ENCODE results near the gene DHX8. TPM values are rescaled to one million over a fixed set of nuclear protein-coding genes. Genes with fewer than 3 reads are reported as not detected.

The DHX8 gene
- total and polyA plus RNA-seq, 2 of the 8 experiments (the other 6 are each of a cell fraction or from before 2014, with no cell fraction given), result 30.5 to 59.4 TPM

DNA sequence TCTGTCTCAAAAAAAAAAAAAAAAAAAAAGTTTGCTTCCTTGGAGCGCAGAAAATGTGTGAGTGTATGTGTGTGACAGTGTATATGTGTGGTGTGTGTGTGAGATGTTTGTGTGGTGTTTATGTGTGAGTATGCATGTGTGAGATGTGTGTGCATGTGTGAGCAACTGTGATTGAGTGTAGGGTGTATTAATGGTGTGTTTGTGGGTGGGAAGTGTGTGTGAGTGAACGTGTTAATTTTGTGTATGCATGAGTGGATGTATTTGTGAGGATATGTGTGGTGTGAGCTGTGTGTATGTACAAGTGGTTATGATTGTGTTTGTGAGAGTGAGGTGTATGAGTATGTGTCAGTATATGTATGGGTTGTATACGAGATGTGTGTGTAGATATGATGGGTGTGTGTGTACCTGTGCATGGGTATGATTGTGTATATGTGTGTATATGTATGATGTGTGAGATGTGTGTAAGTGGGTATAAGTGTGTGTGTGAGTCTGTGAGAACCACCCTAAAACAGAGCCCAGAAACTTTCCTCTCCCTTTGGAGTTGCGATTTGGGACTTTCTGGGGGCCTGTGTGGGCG is 84.8 kb downstream of the DHX8 start:
- no peak overlapping the region for H2BK5ac ChIP-seq (ENCODE audit: low read depth, low read length)
- peaks cover 0 to 2% of the 10 kb centered on the region in 2 experiments for H4K20me1 ChIP-seq (replicated peaks in 1 of 2; ENCODE audit: control insufficient read depth in 1 of 2, insufficient read depth in 2 of 2, low read length in 2 of 2)
- H3K27ac ChIP-seq (ENCODE audit: low read depth, low read length), result no peak overlapping the region
- 0 out of 2 replicates have a peak overlapping the region, but pooled peaks have one; percentile 53 for H2AK5ac ChIP-seq (ENCODE audit: low read depth, low read length)
- peak overlapping the region; percentile 78 for H3K56ac ChIP-seq (replicated peaks; ENCODE audit: insufficient read length, low read depth, low read length)
- H4K8ac ChIP-seq (ENCODE audit: extremely low read depth, insufficient read depth, low read length), result no peak overlapping the region
- H2BK120ac ChIP-seq (replicated peaks; ENCODE audit: low read depth, low read length), result no peak overlapping the region
- WGBS, 2 experiments (ENCODE audit: extremely low coverage in 1 of 2, insufficient coverage in 1 of 2, insufficient read length in 1 of 2, insufficient replicate concordance in 2 of 2, low coverage in 1 of 2, low lambda C conversion rate in 2 of 2, missing lambda C conversion rate in 1 of 2), result 96 to 100% methylated on average over 2 to 5 of the region's 5 CpGs
- FAIRE-seq (no peak), DNase-seq (ENCODE audit: low read depth in 1 of 2, low spot score in 2 of 2) (no peak)
- H3K18ac ChIP-seq (ENCODE audit: extremely low read depth, low read length), result no peak overlapping the region
- H2BK20ac ChIP-seq (ENCODE audit: low read length), result no peak overlapping the region
- CTCF ChIA-PET (ENCODE audit: partially characterized antibody), result interaction anchor here (0.6 to 1.2 kb wide), 4 partner anchors 8 to 59 kb away, joined by 3 to 7 read pairs (median 4); no protein-coding TSS in a partner anchor
- H4K5ac ChIP-seq (ENCODE audit: insufficient read length, low read depth, low read length), result no peak overlapping the region
- H3K14ac ChIP-seq (ENCODE audit: insufficient read length), result no peak overlapping the region
- no peak overlapping the region for H2BK15ac ChIP-seq (ENCODE audit: low read length)
- no peaks in the 10 kb centered on the region for H3K79me2 ChIP-seq (ENCODE audit: control insufficient read depth in 1 of 2, insufficient read depth in 2 of 2, low read length in 2 of 2)
- no peak overlapping the region for H2AFZ ChIP-seq (ENCODE audit: low read length)
- peaks cover under 1 to 3% (median 3%) of the 10 kb centered on the region in 4 experiments; a peak in 4 of 7 replicates for H3K4me1 ChIP-seq (replicated peaks in 1 of 4; ENCODE audit: control insufficient read depth in 3 of 4, insufficient read depth in 4 of 4, low read length in 3 of 4)
- no peak overlapping the region for H4K91ac ChIP-seq (replicated peaks; ENCODE audit: insufficient read length, low read length)
- H3K36me3 ChIP-seq (ENCODE audit: control insufficient read depth in 2 of 4, insufficient read depth in 4 of 4, low read length in 3 of 4), result no peaks in the 10 kb centered on the region
- no peak overlapping the region for H3K9ac ChIP-seq (replicated peaks in 1 of 4; ENCODE audit: extremely low read depth in 1 of 4, low read depth in 3 of 4, low read length in 3 of 4)
- H3K23me2 ChIP-seq (ENCODE audit: low read depth, low read length), result peaks cover 5% of the 10 kb centered on the region; the same call in 1 of the 2 replicates
- H3K9me3 ChIP-seq (ENCODE audit: insufficient read depth in 2 of 2, low read depth in 1 of 2, low read length in 1 of 2), result no peaks in the 10 kb centered on the region
- POLR2A ChIA-PET (ENCODE audit: partially characterized antibody), result no interaction called here
- no peaks in the 10 kb centered on the region for H3K79me1 ChIP-seq (ENCODE audit: low read depth, low read length)
- H3K27me3 ChIP-seq (replicated peaks in 1 of 4; ENCODE audit: control insufficient read depth in 3 of 4, extremely low read depth in 1 of 4, insufficient read depth in 3 of 4, low read length in 3 of 4), result no peaks in the 10 kb centered on the region; a peak in 1 of 7 replicates
- H3K4ac ChIP-seq (replicated peaks; ENCODE audit: insufficient read length, low read depth, low read length), result no peak overlapping the region
- no peak overlapping the region for H2BK12ac ChIP-seq (ENCODE audit: low read depth, low read length)
- no peak overlapping the region for H3K4me2 ChIP-seq (ENCODE audit: insufficient read depth in 1 of 2, low read depth in 2 of 2, low read length in 2 of 2)
- H3K23ac ChIP-seq (ENCODE audit: insufficient read length), result peak overlapping the region; percentile 93
- no peak overlapping the region for H3K4me3 ChIP-seq (ENCODE audit: extremely low read depth in 1 of 4, insufficient read depth in 2 of 4, low read depth in 3 of 4, low read length in 4 of 4)
- TF ChIP-seq SRF (IDR thresholded peaks at IDR 0.05; ENCODE audit: low read depth, low read length) (no peak), GTF2F1 (IDR thresholded peaks at IDR 0.05; ENCODE audit: borderline replicate concordance, low read depth, low read length) (no peak), TCF12 (IDR thresholded peaks at IDR 0.05; ENCODE audit: low read depth, low read length) (no peak), EGR1 (IDR thresholded peaks at IDR 0.05; ENCODE audit: borderline replicate concordance, low read depth, low read length) (no peak), TAF1 (IDR thresholded peaks at IDR 0.05; ENCODE audit: low read depth, low read length) (no peak), BACH1 (IDR thresholded peaks at IDR 0.05; ENCODE audit: low read length) (no peak), NRF1 (IDR thresholded peaks at IDR 0.05; ENCODE audit: low read depth, low read length) (no peak), YY1 (IDR thresholded peaks at IDR 0.05; ENCODE audit: low read depth, low read length) (no peak), RXRA (IDR thresholded peaks at IDR 0.05; ENCODE audit: insufficient read depth, low read depth, low read length) (no peak), POLR2AphosphoS5 (IDR thresholded peaks at IDR 0.05; ENCODE audit: low read depth, low read length) (no peak), POLR2A (IDR thresholded peaks at IDR 0.05; ENCODE audit: control extremely low read depth in 1 of 2, low read depth in 2 of 2, low read length in 2 of 2) (no peak), RBBP5 (IDR thresholded peaks at IDR 0.05; ENCODE audit: borderline replicate concordance, low read depth, low read length) (no peak), CREB1 (IDR thresholded peaks at IDR 0.05) (no peak), CBX5 (IDR thresholded peaks at IDR 0.05; ENCODE audit: low read depth, low read length) (no peak), CBX8 (IDR thresholded peaks at IDR 0.05; ENCODE audit: borderline replicate concordance, low read depth, low read length) (no peak), FOSL1 (IDR thresholded peaks at IDR 0.05; ENCODE audit: insufficient read depth, low read depth, low read length) (no peak)

Measured in H1 (cell line).